PC-9 (cell line): ENCODE measurements around the gene AKT1. TPM values are rescaled to one million over a fixed set of nuclear protein-coding genes. Genes with fewer than 3 reads are reported as not detected.

Source experiments
- BruUV-seq: library from RNA; stranded (reverse); fragments of 400-500 nt; replicated peaks from 2 replicates; lab custom pipeline; 2021; lab: Mats Ljungman, UMichigan
- CTCF ChIA-PET: fragments of 300-600 bp; sonication (Branson Sonifier 250); formaldehyde crosslinking; loops from one replicate; lab custom pipeline; 2022; ENCODE audit warnings: antibody characterized with exemption; lab: Charles Lee
- POLR2A ChIA-PET: fragments of 300-600 bp; sonication (Branson Sonifier 250); formaldehyde crosslinking; loops from one replicate; lab custom pipeline; 2022; ENCODE audit warnings: antibody characterized with exemption; ENCODE audit not compliant: unreplicated experiment; lab: Charles Lee
- DNase-seq, 2 experiments: peaks; one replicate each; pipeline versions ENCODE4 v3.0.0 to v3.0.0-alpha.2; 2015 to 2022; ENCODE audit warnings: mixed read lengths in 1 of 2
- H2AFZ ChIP-seq: fragments of 200-600 bp; sonication (generic); 2 replicates; pipeline ENCODE4 v1.8.1; 2017; ENCODE audit warnings: antibody characterized with exemption
- H3F3A ChIP-seq: fragments of 200-600 bp; sonication (generic); 2 replicates; pipeline ENCODE4 v1.8.1; 2017; ENCODE audit warnings: antibody characterized with exemption, mild to moderate bottlenecking, low read depth; ENCODE audit not compliant: insufficient read depth
- H3K27ac ChIP-seq: fragments of 200-600 bp; sonication (generic); 2 replicates; pipeline ENCODE4 v1.6.1; 2016; ENCODE audit warnings: mixed run types
- H3K27me3 ChIP-seq: fragments of 200-600 bp; sonication (generic); 2 replicates; pipeline ENCODE4 v1.6.1; 2016; ENCODE audit warnings: low read depth, mixed run types; ENCODE audit not compliant: insufficient read depth
- H3K36me3 ChIP-seq: fragments of 200-600 bp; sonication (generic); 2 replicates; pipeline ENCODE4 v1.6.1; 2016; ENCODE audit warnings: low read depth, mixed run types
- H3K4me1 ChIP-seq: fragments of 200-600 bp; sonication (generic); replicated peaks from 2 replicates; pipeline ENCODE4 v1.6.1; 2016; ENCODE audit warnings: mixed run types; ENCODE audit not compliant: insufficient read depth
- H3K4me2 ChIP-seq: fragments of 200-600 bp; sonication (generic); 2 replicates; pipeline ENCODE4 v1.6.1; 2017; ENCODE audit warnings: mixed run types
- H3K4me3 ChIP-seq: fragments of 200-600 bp; sonication (generic); 2 replicates; pipeline ENCODE4 v1.6.1; 2016; ENCODE audit warnings: mixed run types
- H3K79me2 ChIP-seq: fragments of 200-600 bp; sonication (generic); 2 replicates; pipeline ENCODE4 v1.6.1; 2017; ENCODE audit warnings: low read depth, mixed run types
- H3K9me2 ChIP-seq: fragments of 200-600 bp; sonication (generic); 2 replicates; pipeline ENCODE4 v1.8.1; 2017; ENCODE audit warnings: mild to moderate bottlenecking; ENCODE audit not compliant: insufficient read depth
- H3K9me3 ChIP-seq: fragments of 200-600 bp; sonication (generic); 2 replicates; pipeline ENCODE4 v1.8.1; 2016; ENCODE audit warnings: low read depth; ENCODE audit not compliant: insufficient read depth
- H4K20me1 ChIP-seq: fragments of 200-600 bp; sonication (generic); 2 replicates; pipeline ENCODE4 v1.8.1; 2017; ENCODE audit not compliant: insufficient read depth
- CTCF ChIP-seq: fragments of 200-600 bp; sonication (generic); conservative IDR thresholded peaks from 2 replicates; pipeline ENCODE4 v1.6.1; 2017; ENCODE audit warnings: mixed run types, antibody characterized with exemption, mild to moderate bottlenecking, moderate library complexity
- EZH2 ChIP-seq: fragments of 200-600 bp; sonication (generic); IDR thresholded peaks from 2 replicates; pipeline ENCODE4 v1.8.0; 2017; ENCODE audit warnings: antibody characterized with exemption, low read depth
- intact Hi-C: fragments of 100-400 bp; cut with micrococcal nuclease; formaldehyde crosslinking; loops from one replicate; pipeline ENCODE4 v1.10.0; 2022; ENCODE audit not compliant: unreplicated experiment
- total RNA-seq: library from RNA; stranded (reverse); gene quantifications from 2 replicates; pipeline ENCODE4 v1.2.3, GENCODE V29; 2021

AKT1 gene
- total RNA-seq, 1 experiment from 2014 or later = 107 TPM

DNA sequence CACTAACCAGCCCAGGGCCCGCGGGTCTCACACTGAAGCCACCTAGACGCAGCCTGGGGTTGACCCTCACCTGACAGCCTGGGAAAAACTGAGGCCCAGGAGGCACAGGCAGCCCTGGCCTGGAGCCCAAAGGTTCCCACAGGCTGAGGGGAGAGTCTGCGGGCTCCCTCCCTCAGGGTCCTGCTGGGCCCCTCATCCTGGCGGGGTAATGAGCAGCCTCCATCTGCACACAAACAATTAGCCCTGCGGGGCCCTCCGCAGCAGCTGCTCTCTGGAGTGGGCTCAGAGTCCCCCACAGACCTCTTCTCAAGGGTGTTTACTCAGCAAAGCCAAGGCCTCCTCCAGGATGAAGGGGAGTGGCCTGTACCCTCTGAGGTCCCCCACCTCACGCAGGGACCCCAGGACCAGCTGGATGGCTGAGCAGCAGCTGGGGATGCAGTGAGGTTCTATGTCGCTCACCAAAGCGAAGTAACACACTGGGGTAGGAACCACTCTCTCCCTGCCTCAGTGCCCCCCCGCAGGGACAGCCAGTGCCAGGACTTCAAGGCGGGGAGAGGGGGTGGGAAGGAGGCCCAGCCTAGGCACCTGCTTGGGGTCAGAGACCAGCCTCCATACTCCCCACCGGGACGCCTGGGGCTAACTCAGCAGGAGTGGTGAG lies 7.3 kb downstream of the AKT1 start:
- no peak overlapping the region for H3K4me2 ChIP-seq
- intact Hi-C loops = no loop called here
- no peak for TF ChIP-seq EZH2
- TF ChIP-seq CTCF = no peak
- BruUV-seq = no TSS peak
- peaks cover 27% of the 10 kb centered on the region for H3K79me2 ChIP-seq
- H3K4me1 ChIP-seq = peaks cover 3% of the 10 kb centered on the region; the same call in 1 of the 2 replicates
- H3K4me3 ChIP-seq = no peak overlapping the region
- no peak overlapping the region for H2AFZ ChIP-seq
- no peak overlapping the region for H3K27ac ChIP-seq
- DNase-seq = no peak
- H3K27me3 ChIP-seq = no peaks in the 10 kb centered on the region
- no peaks in the 10 kb centered on the region for H3K9me2 ChIP-seq
- no peaks in the 10 kb centered on the region for H3K9me3 ChIP-seq
- peaks cover 32% of the 10 kb centered on the region for H4K20me1 ChIP-seq
- H3F3A ChIP-seq = no peaks in the 10 kb centered on the region
- POLR2A ChIA-PET = no interaction called here
- CTCF ChIA-PET = no interaction called here
- no peaks in the 10 kb centered on the region for H3K36me3 ChIP-seq

DNA sequence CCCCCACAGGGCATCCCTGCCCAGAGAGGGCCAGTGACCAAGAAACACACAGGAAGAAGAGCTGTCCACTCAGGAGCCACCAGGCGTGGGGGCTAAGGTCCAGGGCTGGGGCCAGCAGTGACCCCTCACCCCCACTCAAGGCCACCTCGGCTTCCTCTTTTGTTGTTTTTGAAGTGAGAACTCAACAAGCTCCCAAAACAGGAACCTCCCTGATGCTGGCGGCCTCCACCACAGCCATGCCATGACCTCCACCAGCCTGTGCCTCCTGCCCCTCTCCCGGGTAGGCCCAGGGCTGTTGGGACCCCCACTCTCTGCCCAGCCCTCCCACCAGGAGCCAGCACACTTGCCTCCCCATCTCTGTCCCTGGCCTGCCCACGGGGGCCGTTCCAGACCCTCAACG lies 7.8 kb downstream of the AKT1 start:
- Histone ChIP-seq H2AFZ (no peak overlapping the region), H3K4me1 (no peaks in the 10 kb centered on the region), H3F3A (no peaks in the 10 kb centered on the region), H3K79me2 (peaks cover 21% of the 10 kb centered on the region), H3K27me3 (no peaks in the 10 kb centered on the region), H3K27ac (no peak overlapping the region), H3K9me3 (no peaks in the 10 kb centered on the region), H3K36me3 (no peaks in the 10 kb centered on the region), H4K20me1 (peaks cover 27% of the 10 kb centered on the region), H3K4me2 (no peak overlapping the region), H3K9me2 (no peaks in the 10 kb centered on the region), H3K4me3 (no peak overlapping the region)
- no TSS peak for BruUV-seq
- intact Hi-C loops = no loop called here
- POLR2A ChIA-PET = no interaction called here
- CTCF ChIA-PET = no interaction called here
- TF ChIP-seq EZH2 (no peak), CTCF (no peak)
- DNase-seq = no peak

- H3K4me1 ChIP-seq = no peaks in the 10 kb centered on the region
- BruUV-seq = no TSS peak
- H3K36me3 ChIP-seq = no peaks in the 10 kb centered on the region
- no peak overlapping the region for H3K4me3 ChIP-seq
- no peak overlapping the region for H3K27ac ChIP-seq
- POLR2A ChIA-PET = no interaction called here
- CTCF ChIA-PET = no interaction called here
- no peak overlapping the region for H3K4me2 ChIP-seq
- peaks cover 21% of the 10 kb centered on the region; the same call in 1 of the 2 replicates for H4K20me1 ChIP-seq
- intact Hi-C loops = no loop called here
- no peaks in the 10 kb centered on the region for H3K9me3 ChIP-seq
- no peaks in the 10 kb centered on the region for H3K9me2 ChIP-seq
- no peak for TF ChIP-seq CTCF
- no peaks in the 10 kb centered on the region for H3F3A ChIP-seq
- no peak overlapping the region for H2AFZ ChIP-seq
- no peak for DNase-seq
- no peaks in the 10 kb centered on the region for H3K27me3 ChIP-seq
- peaks cover 16% of the 10 kb centered on the region for H3K79me2 ChIP-seq
Observed at GRCh38 chr14:104786726-104787675, 8.5 kb downstream of the AKT1 start.
